GM12892 (cell line): ENCODE data around the gene OR10D3.

Source experiments
- POLR2A ChIP-seq: IDR thresholded peaks from 2 replicates; pipeline ENCODE4 v1.6.1; 2011; ENCODE audit warnings: low read depth, low read length, control low read depth
- POLR2AphosphoS5 ChIP-seq: IDR thresholded peaks from 2 replicates; pipeline ENCODE4 v1.6.1; 2011; ENCODE audit warnings: low read depth, low read length, control low read depth
- TAF1 ChIP-seq: IDR thresholded peaks from 2 replicates; pipeline ENCODE4 v1.6.1; 2011; ENCODE audit warnings: low read depth, mild to moderate bottlenecking, control low read depth, low read length, borderline replicate concordance

DNA sequence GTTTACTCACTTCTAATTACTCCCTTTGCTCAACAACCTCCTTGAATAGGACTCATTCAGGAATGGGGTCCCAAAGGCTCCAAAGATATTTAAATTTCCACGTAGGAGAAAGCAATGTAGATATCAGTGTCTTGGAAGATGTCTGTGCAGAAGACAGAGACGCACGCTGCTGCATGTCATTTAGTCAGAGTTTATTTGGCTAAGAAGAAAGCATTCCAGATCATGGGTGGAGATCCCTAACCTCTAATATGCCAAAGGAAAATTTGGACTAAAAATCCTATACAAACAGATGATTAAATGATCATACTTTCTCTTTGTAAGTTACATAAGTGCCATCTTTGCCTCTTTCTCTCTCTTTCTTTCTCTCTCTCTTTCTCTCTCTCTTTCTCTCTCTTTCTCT is at the start of gene OR10D3:
- no peak for TF ChIP-seq POLR2A
- TF ChIP-seq TAF1, result no peak
- no peak for TF ChIP-seq POLR2AphosphoS5
